GM19043 (cell line): ENCODE results near the gene UQCRC1.

Experiments
- ATAC-seq: cut with Tn5 transposase; IDR thresholded peaks from one replicate; pipeline ENCODE4 v1.9.1; 2021; ENCODE audit warnings: low read depth; ENCODE audit not compliant: unreplicated experiment

The UQCRC1 gene

GRCh38 chr3:48634661-48635221 lies 25.3 kb upstream of the UQCRC1 start:
- no peak for ATAC-seq

DNA sequence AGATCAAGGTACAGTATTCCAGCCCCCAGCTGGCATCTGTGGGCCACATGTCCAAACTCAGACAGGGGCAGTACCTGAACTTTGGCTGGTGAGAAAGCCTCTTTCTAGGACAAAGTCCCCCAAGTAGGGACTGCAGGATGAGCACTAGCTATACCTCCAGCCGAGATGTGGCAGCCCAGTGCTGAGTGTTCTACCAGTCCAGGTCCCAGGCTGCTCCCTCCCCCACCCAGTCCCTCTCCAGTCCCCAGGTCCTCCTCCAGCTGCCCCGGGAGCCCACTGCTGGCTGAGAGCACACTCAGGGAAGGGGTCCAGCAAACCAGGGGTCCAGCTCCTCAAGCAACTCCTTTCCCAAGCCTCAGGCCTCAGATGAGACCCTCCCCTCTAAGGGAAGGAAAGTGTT lies 24.3 kb upstream of the UQCRC1 start:
- ATAC-seq: no peak

DNA sequence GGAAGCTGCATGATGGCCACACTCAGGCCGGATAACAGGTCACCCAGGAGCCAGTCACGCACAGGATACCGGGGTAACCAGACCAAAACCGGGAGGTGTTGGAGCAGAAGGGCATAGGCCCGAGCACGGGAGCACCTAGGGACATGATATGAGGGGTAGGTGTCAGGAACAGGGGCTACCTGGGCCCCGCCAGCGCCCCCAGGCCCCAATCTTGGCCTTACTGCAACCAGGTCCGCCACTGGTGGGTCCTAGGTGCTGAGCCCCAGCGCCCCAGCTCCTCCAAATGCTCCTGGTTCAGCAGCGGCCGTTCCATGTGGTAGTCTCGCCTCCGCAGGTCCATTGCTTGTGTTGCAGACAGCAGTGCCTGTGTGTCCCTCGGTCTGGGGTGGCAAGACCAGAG lies 23.8 kb upstream of the UQCRC1 start:
- no peak for ATAC-seq

DNA sequence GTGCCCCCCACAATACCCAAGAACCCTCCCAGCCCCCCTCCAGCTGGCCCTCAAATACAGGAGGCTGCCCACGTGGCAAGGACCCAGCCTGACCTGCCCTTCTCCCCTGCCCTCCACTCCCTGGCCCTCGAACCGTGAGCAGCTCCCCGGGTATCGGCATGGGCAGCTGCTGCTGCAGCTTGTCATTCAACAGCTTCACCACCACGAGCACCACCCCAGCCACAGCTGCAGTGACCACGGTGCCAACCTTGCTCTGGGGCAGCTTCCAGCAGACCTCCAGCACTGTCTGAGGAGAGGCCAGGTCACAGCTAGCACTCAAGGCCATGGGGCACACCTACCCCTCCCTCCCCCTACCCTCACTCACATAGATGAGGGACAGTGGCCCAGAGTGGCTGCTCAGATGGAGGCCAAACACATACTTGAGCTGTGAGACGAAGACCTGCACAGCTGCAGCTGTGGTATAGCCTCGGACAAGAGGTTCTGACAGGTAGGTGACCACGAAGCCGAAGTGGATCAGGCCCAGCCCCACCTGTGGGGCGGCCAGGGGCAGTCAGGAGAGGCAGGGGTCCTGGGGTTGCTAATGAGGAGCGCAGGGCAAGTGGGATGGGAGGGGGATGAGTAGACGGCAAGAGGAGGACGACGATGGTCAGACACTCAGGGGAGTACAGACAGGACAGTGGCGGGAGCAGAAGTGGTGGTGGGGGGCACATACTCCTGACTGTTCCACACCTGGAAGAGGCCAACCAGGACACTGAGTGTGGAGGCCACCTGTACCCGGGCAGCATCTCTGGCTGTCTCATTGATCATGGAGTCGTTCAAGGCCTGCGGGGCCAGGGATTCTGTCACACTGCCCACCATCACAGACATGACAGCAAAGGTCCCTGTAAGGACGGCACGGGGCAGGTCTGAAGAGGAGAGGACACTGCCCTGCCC lies 22.3 kb upstream of the UQCRC1 start:
- ATAC-seq: no peak

- ATAC-seq: no peak
These were observed 21.4 kb upstream of the UQCRC1 start for GRCh38 chr3:48630833-48631232.

- no peak for ATAC-seq
These were observed 21.0 kb upstream of the UQCRC1 start for GRCh38 chr3:48630407-48630806.

- ATAC-seq: no peak
These were observed 20.4 kb upstream of the UQCRC1 start for GRCh38 chr3:48629894-48630293.

- ATAC-seq: no peak
These were observed 19.0 kb upstream of the UQCRC1 start for GRCh38 chr3:48628277-48629017.

GRCh38 chr3:48625600-48625999 lies 16.2 kb upstream of the UQCRC1 start:
- no peak for ATAC-seq

DNA sequence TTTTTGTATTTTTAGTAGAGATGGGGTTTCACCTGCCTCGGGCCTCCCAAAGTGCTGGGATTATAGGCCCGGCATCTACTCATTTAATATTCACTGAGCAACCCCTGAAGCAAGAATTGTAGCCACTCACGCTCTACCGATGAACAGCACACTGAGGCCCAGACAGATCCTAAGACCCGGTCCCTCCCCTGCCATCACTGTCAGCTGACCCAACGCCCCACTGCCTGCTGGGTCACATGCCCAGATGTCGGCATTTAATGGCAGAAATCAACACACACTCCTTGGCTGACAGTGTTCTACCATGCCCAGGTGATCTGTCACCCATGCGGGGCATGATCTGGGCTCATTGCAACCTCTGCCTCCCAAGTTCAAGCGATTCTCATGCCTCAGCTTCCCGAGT lies 15.3 kb upstream of the UQCRC1 start:
- ATAC-seq: no peak

DNA sequence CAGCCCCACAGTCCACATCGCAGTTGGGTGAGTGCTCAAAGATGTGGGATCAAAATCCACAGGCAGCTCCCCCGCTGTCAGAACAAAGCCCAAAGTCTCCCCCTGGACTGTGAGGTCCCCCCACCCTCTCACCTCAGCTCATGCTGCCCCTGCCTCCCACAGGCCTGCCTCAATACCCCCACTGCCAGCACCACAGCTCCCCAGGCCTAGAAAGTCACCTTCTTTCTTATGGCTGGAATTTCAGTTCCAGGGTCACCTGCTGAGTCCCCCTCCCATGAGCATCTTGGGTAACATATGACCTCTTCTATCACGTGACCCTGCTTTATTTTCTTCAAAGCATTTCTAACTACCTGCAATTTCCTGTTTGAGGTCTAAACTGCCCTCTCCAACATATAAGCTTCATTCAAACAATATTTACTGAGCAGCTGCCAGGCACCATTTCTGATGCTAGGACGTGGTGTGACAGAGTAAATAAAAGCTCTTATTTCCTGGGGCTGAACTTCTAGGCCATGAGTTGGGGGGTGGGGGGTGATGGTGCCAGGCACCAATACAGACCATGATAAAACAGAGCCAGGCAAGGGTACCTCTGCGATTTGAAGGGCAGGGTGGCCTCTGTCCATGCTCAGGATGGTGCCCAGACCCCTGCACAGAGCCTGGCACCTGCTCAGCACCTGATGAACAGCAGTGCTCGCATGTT lies 14.6 kb upstream of the UQCRC1 start:
- ATAC-seq: no peak

DNA sequence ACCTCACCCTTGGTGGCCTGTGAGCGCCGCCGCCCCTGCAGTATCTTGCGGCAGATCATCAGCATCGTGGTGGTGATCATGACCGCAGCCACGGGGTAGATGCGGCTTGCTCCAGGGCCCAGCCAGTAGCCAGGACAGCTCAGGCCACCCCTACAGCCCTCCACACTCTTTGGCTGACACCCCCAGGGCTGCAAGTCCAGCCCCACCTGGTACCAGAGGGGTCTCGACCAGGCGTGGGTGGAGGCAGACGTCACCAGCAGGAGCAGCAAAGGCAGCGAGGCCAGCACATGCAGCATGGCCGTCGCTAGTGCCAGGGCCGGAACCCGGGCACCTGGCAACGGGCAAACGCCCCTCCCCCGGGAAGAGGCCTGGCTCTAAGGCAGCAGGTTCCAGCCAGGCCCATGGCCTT lies 12.0 kb upstream of the UQCRC1 start, which contains the start of gene TMEM89:
Gene TMEM89 (minus strand): TSS at position 309 of the 409 bp plus-strand sequence. CDS start 13 bp downstream, at position 296.
- no peak for ATAC-seq

- ATAC-seq: no peak
These were observed 10.4 kb upstream of the UQCRC1 start for GRCh38 chr3:48619541-48620524.

- no peak for ATAC-seq
These were observed 8.1 kb upstream of the UQCRC1 start for GRCh38 chr3:48617559-48617958.

GRCh38 chr3:48614044-48614443 lies 4.6 kb upstream of the UQCRC1 start:
- no peak for ATAC-seq

DNA sequence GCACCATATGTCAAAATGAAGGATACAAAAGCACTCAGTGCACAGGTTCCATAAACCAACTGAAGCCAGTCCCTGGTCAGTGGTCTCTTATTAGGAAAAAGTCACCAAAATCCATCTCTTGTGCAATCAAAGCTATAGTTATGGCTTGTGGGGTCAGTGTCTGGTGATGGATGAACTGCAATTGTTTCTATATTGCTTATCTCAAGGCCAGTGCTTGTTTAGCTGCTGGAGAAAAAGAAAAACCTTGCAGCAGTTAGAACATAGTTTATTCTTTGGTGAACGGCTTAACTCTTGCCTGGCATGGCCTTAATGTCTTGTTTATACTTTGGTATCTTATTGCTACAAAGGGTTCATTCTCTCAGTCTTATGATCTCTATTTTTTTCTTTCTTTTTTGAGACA lies 2.9 kb upstream of the UQCRC1 start:
- no peak for ATAC-seq

DNA sequence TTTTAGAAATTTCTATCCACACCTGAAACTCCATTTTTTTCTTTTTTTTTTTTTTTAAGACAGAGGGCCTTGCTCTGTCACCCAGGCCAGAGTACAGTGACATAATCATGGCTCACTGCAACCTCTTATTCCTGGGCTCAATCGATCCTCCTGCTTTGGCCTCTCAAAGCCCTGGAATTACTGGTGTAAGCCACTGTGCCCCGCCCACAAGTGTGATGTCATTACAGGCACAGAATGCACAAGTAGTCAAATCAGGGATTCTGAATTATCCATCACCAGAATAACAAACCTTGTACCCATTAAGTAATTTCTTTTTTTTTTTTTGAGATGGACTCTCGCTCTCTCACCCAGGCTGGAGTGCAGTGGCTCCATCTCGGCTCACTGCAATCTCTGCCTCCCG lies 1.9 kb downstream of the UQCRC1 start:
- no peak for ATAC-seq

DNA sequence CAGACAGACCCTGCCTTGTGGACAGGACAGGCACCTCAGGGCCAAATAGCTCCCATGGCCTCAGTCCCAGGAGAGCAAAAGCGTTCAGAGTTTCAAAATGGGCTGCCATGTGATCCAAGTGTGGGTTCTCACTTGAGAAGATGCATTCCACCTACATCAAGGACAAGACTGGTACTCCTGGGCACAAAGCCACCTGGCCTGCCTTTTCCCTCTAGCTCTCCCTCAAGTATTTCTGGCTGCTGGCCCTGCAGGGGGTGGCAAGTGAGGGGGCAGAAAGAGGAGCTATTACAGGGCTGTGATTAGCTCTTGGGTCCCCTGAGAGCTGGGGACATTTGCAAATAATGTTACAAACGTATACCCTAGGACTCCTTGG lies 7.8 kb downstream of the UQCRC1 start:
- no peak for ATAC-seq

- ATAC-seq: no peak
These were observed 8.5 kb downstream of the UQCRC1 start for GRCh38 chr3:48600711-48601621.
